ENCODE measurements around the gene TMED9.

The TMED9 gene

DNA sequence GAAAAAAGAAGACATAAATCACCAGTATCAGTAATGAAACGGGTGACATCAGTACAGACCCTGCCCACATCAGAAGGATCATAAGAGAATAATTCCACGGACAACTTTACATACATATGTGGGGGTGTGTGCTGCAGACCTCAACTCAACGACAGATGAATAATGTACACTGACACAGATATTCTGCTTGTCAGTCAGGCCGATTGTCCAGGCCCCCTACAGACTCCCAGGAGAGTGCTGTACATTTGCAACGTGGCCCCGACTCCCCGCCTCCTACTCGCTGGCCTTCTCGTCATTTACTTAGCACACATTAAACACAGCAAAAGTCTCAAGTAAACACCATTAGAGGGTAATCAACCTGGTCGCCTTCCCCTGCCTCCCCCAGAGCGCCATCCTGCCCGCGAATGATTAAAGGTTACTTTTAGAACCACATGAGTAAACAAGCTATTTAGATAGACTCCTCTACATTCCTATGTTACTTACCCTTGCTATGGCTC lies 3.5 kb upstream of the TMED9 start:
- no peak for DNase-seq

DNA sequence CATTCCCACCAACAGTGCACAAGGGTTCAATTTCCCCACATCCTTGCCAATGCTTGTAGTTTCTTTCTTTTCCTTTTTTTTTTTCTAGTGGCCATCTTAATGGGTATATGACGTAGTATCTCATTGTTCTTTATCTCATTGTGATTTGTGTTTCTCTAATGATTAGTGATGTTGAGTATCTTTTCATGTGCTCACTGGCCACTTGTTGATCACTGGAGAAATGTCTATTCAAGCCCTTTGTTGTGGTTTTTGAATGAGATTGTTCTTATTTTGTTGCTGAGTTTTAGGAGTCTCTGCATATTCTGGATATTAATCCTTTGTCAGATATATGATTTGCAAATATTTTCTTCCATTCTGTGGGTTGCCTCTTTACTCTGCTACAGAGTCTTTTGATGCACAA lies 1.6 kb upstream of the TMED9 start:
- no peak for DNase-seq

DNA sequence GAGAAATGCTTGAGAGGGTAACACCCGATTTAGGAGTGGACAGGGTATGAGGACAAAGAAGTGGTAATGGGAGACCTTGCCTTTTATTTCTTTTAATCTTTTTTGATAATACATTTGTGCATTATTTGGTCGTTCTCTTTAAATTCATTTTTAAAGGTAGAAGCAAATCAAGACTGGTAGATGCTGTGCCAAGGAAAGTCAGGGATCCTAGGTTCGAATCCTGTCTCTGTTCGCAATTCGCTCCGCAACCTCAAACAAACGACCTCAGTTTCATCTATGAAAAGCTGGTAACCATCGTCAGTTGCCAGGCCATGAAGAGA lies 353 bp upstream of the TMED9 start:
- DNase-seq: no peak

DNA sequence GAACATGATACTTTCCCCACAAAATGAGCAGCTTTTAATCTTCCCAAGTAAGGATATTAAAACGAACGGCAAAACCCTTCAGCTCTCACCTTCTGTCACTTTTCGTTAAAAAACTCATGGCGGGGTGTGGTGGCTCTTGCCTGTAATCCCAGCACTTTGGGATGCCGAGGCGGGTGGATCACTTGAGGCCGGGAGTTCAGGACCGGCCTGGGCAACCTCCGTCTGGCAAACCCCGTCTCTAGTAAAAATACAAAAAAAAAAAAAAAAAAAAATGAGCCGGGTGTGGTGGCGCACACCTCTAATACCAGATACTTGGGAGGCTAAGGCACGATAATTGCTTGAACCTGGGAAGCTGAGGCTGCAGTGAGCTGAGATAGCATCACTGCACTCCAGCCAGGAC lies 902 bp downstream of the TMED9 start:
- DNase-seq: no peak

DNA sequence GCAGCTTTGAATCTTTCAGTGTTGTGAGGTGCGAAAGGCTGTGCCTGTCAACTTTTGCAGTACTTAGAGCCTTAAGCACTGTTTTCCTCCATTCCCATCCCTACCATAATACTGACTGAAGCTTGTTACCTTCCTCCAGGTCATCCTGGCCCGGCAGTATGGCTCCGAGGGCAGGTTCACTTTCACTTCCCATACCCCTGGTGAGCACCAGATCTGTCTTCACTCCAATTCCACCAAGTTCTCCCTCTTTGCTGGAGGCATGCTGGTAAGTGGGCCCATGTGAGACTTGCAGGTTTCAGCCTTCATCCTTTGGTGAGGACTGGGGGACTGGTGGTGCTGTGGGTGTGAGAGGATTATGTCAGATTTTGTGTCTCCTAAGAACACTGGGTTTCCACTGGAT lies 1.5 kb downstream of the TMED9 start:
- DNase-seq: no peak

DNA sequence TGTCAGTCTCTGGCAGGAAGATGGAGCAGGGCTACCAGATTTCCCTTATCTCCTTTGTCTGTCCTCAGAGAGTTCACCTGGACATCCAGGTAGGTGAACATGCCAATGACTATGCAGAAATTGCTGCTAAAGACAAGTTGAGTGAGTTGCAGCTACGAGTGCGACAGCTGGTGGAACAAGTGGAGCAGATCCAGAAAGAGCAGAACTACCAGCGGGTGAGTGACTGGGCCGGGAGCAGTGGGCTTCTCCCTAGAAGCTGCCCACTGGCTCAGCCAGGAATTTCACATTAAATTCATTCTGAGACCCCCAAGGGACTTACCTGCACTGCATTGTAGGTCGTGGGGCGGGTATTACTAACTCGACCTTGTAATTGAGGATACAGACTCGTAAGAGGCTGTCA lies 2.1 kb downstream of the TMED9 start:
- no peak for DNase-seq

DNA sequence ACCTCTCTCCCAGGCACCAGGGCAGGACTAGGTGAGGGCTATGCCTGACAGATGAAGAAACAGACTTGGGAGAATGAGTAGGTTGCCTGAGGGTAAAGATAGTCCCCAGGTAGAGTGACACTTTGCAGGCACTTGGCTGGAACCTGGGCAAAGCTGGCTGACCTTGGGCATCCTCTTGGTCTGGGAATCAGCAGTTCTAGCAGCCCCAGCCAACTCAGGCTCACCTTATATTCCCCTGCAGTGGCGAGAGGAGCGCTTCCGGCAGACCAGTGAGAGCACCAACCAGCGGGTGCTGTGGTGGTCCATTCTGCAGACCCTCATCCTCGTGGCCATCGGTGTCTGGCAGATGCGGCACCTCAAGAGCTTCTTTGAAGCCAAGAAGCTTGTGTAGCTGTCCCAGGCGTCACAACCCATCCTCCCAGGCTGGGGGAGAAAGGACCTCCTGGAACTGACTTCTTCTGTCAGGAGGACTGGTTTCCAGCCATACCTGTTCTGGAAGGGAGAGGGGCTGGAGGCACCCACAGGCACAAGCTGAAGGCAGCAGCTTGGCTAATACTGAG lies 3.1 kb downstream of the TMED9 start:
- no peak for DNase-seq

DNA sequence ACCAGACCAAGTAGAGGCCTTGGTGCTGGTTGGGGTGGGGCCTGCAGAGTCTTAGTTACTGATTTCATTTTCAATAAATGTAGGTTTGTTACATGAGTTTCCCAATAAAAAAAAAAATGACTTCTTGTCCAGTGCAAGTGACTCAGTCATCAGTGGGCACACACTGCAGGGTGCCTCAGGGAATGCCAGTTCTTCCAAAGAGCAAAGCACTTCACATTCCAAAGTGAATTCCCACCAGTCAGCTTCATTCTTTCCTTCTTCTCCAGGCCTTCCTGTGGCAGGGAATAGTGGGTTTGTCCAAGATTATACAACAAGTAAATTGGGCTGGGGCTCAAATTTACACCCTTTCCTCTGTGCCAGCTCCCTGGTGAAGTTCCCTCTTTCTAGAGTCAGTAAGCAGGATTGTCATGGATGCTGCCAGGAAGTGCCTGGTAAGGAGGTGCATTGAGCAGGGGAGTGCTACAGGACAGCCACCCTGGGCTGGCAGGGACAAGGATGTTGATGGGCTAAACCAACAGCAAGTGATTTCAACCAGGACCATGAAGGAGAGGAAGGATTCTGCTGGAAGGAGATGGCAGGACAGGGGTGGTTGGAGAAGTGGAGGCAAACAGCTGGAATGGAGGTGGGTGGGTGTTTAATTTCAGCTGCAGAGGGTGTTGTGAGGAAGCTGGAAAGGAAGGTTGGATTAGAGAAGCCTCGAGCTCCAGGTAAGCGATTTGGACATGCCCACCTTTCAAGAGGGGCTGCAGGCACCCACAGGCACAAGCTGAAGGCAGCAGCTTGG lies 4.2 kb downstream of the TMED9 start:
- DNase-seq: no peak

DNA sequence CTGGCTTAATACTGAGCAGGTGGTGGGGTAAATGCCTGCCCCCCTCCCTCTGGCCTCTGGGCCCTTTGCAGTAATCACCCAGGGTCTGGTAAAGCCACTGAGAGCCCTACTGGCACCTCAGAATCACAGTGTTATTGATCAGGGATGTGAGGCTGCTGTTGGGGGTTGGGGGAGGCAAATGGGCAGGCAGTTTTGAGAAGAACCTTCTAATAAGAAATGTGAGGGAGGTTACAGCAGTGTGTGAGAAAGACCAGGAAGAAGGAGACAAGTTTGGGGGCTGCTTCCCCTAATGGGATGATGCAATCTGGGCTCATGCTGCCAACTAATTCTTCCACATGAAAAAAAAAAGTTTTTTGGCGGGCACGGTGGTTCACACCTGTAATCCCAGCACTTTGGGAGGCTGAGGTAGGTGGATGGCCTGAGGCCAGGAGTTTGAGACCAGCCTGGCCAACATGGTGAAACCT lies 4.8 kb downstream of the TMED9 start:
- DNase-seq: no peak

DNA sequence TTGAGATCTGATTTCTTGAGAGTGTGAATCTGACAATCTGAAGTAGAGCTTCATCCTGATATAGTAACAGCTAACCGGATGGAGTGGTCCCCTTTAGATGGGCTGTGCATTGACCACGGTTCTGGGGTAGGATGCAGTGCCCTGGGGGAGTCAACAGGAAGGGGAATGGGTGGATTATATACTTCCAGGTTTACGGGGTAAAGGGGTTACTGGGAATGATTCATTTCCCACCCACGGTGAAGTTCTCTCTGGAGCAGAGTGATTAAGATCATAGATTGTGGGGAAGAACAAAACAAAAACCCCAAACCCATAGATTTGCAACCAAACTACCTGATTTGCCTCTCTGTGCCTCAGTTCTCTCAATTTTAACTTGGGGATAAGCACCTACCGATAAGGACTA lies 6.5 kb downstream of the TMED9 start:
- DNase-seq: no peak

DNA sequence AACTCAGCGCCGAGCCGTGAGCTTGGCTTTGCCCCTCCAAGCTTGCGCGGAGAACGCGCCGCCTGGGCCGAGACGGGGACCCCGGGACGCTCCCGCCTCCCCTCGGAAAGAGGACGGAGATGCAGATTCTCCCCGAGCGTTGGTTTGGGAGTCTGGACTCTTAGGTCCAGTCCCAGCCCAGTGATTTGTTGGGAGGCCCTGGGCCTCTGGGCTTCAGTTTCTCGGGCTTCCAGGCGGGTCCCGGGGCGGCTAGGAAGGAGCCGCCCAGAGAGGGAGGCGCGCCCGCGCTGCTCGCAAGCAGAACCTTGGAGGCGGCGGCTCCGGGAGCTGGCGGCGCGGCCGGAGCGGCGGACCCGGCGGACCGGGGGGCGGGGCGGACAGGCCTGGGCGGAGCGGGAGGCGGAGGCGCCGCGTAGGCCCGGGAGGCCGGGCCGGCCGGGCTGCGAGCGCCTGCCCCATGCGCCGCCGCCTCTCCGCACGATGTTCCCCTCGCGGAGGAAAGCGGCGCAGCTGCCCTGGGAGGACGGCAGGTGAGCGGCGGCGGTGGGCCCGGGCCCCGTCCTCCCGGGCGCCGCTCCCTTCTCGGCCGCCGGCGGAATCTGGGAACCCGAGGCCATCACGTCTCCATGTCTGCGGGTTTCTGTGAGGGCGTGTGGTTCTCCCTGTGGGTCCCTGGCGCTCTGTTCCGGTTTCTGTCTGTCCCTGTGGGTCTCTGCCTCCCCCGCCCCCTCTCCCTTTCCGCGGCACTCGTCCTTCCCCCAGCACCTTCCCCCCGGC lies 7.9 kb downstream of the TMED9 start, which contains the start of gene B4GALT7:
Gene B4GALT7 (plus strand): TSS at position 402 of the 777 bp plus-strand sequence. CDS start 79 bp downstream, at position 481.
- DNase-seq: peak; percentile 88

DNA sequence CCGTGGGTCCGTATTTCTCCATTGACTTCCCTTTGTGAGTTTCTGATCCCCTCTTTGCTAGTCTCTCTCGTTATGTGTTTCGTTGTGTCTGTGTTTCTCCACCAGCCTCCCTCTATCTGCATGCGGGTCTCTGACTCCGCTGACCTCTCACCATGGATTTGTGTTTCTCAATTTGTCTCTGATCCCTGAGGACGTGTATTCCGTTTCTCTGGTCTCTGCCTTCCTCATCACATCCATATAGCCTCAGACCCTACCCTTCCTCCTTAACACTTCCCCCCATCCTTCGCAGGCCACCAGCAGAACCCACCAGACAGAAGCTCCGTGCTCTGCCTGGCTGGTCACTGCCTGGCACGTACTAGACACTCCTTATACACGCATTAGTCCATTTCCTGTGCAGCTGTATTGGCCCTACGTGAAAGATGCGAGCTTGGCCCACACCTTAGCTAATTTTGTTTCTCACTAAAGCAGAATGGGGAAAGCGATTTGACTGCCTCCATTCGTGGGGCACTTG lies 8.6 kb downstream of the TMED9 start:
- peak; percentile 34 for DNase-seq

DNA sequence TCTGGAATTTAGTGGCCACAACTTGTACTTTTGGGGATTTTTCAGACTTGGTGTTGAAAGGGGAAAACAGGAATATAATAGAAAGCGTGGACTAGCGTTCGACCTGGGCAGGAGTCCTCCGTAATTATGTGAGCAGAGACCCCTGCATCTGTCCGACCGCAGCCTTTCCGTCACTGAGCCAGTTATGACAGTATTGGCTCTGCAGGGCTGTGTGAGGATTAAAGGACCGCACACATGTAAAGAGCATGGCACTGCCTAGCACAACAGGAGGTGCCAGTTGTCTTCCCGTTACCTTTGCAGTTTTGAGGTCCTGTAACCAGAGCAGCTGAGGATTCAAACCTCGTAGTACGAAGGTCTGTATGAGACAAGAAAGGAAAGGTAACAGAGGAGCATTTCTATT lies 9.1 kb downstream of the TMED9 start:
- no peak for DNase-seq

DNA sequence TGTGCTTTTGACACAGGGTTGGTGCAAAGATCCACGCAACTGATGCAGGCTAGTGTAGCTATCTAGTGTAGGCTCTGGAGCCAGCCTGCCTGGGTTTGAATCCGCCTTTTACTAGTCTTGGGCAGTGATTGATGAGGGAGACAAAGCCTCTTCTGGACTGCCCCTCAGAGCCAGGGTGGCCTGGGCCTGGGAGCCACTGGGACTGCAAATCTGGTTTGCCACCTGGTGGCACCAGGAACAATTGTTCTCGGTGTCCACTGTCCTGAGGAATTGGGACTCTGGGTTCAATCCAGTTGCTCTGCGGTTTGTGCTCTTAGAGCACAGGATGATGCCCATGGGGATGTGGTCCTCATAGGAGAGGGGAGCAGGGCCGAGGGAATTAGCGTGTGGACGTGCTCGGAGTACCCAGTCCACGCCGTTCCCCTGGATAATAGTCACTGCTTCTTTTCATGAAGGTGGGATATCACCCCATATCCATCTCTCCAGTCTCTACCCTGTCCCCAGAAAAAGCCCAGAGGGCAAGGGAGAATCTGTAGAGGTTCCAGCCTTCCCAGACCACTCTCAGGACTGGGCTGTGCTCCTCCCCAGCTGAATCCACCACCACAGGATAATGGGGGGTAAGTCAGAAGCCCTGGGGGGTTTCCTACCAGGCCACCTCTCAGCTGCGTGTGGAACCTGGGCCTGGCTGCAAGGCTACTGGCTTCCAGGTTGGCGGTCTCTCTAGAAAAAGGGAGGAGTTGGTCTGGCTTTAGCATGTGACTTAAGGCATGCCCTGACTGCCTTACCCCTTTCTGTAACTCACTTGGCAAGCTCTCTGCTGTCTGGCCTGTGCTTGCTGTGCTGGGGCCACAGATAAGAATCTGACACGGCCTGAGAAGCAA lies 9.8 kb downstream of the TMED9 start:
- DNase-seq: no peak

DNA sequence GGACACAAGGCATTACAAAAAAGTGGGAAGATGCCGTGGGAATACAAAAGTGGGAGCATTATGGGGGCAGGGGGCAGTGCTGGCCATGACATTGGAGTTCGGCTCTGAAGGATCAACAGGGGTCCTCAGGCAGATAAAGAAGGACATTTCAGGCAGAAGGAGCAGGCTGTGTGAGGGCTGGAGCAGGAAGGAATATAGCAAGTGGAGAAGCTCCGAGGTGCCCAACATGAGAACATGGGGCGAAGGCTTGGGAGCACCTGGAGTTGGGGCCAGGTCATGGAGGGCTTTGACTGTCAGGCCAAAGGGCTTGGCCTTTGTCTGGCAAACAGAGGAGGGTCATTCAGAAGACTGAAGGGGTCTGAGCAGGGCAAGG lies 10.4 kb downstream of the TMED9 start:
- no peak for DNase-seq

DNA sequence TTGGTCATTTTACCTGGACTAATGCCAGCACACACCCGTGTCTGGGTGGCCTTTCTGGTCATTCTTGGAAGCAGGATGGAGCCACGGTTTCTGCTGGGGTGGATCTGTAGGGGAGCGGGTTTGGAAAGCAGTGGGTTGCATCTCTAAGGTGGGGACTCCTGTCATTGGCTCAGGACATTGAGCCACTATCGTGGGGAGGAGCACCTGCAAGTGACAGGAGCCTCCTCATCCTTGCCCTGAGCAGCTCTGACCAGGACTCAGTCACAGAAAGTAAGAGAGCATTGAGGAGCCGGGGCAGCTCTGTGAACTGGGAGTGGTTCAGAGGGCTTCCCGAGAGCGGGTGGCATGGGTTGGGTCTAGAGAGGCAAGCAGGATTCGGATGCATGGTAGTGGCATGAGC lies 11.6 kb downstream of the TMED9 start:
- no peak for DNase-seq

DNA sequence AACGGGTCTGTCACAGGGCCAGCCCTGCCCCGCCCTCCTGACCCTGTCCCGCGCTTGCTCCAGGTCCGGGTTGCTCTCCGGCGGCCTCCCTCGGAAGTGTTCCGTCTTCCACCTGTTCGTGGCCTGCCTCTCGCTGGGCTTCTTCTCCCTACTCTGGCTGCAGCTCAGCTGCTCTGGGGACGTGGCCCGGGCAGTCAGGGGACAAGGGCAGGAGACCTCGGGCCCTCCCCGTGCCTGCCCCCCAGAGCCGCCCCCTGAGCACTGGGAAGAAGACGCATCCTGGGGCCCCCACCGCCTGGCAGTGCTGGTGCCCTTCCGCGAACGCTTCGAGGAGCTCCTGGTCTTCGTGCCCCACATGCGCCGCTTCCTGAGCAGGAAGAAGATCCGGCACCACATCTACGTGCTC lies 12.1 kb downstream of the TMED9 start:
- no peak for DNase-seq

DNA sequence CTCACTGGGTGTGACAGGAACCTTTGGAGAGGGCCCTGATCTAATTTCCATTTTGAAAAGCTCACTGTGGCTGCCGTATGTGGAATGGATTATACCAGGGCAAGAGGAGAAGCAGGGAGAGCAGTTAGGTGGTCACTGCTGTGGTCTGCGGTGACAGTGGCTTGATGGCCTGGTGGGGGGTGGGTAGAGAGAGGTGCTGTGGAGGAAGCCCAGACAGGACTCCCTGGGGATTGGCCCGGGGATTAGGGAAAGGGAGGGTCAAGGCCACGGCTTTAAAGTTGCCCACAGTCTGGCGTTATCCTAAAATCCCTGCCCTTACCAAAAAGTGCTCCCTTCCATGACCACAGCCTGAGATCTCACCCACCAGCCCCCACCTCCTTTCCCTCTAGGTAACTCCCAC lies 12.7 kb downstream of the TMED9 start:
- DNase-seq: no peak

DNA sequence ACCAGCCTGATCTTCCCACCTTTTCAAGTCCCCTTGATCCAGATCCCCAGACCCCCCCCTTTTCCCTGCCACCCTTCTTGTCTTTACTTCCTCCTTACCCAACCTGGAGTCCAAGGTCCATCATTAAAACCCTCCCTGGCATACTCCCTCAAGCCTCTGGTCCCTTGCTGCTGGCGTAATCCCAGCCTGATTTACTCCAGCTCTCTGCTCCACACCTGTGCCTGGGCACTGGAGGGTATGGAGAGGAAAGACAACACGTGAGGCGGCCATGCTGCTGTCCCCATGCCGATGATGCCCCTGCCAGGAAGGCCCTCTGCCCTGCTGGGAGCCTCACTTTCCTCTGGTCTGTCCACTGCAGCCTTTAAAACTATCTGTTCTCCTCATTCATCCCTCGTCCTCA lies 13.1 kb downstream of the TMED9 start:
- DNase-seq: no peak

DNA sequence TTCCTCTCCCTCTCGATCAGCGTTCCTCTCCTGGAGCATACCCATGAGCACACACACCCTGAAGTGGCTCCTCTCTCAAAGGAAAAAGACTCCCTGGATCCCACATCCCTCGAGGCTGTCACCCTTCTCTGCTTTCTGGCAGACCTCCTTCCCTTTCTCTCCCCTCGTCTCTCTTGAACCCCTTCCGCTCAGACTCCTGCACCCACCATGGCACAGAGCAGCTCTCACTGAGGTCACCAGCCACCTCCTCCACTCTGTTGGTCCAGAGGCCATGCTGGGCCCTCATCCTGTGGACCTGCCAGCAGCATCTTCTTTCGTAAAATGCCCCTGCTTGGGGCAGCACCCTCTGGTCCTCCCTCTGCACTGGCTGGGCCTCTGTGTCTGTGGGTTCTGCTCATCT lies 13.7 kb downstream of the TMED9 start:
- DNase-seq: no peak

DNA sequence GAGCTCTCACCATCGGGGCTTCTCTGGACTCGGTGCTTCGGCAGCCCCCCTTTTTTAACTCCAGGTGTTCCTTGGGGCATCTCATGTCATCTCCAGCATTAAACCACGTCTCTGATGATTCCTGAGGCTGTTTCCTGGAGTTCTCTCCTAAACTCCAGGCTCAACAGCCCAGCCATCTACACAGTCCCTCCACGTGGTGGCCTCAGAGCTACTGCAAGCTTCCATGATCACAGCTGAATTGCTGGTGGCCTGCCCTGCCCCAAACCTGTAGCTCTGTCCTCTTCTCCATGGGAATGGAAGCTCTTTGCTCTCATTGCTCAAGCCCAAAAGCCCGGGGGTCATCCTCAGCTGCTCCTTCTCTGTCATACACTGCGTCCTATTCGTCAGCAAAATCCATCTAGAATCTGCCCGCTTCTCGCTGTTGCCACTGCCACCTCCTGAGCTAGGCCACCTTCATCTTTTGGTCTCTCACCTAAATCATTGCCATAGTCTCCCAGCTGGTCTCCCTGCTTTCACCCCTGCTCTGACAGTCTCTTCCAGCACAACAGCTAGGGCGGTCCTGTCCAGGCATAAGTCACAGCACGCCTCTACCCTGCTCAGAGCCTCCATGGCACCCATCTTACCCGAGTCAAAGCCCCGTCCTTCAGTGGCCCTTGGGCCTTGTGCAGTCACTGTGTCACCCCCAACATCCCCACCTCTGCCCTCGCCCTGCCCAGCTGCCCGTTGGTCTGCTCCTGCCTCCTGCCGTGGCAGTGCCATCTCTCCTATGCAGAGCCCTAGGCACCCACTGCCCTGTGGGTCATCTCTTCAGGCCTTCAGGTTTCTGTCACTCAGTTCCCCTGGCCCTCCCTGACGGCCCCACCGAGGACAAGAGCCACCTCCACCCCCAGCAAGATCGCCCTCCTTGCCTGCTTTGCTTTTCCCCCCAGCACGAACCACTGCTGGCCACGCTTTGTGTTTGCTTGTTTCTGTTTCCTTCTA lies 14.4 kb downstream of the TMED9 start:
- DNase-seq: no peak

DNA sequence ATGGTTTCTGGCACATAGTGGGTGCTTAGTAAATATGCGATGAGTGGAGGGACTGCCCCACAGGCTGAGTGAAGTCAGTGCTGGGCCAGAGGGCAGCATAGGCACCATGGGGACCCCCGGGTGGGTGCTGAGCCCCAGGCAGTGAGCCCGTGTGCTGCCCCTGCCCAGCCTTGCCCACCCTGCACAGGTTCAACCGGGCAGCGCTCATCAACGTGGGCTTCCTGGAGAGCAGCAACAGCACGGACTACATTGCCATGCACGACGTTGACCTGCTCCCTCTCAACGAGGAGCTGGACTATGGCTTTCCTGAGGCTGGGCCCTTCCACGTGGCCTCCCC lies 15.1 kb downstream of the TMED9 start:
- DNase-seq: no peak
